ENCODE results near the gene CABP4.

GRCh38 chr11:67493548-67494370, 38.6 kb downstream of the CABP4 start:
- TF ChIP-seq POLR2A (IDR thresholded peaks at IDR 0.05; ENCODE audit: low read depth, low read length) (no peak), POLR2AphosphoS5 (IDR thresholded peaks at IDR 0.05; ENCODE audit: low read depth, low read length) (no peak), TAF1 (IDR thresholded peaks at IDR 0.05; ENCODE audit: low read depth, low read length) (no peak)
